ENCODE measurements around the gene RGS17.
"Not testable (repeated sequence)": the region's sequence is repeated elsewhere in the genome, so short reads cannot be mapped to it uniquely, and the experiment has no call there.

RGS17 gene

DNA sequence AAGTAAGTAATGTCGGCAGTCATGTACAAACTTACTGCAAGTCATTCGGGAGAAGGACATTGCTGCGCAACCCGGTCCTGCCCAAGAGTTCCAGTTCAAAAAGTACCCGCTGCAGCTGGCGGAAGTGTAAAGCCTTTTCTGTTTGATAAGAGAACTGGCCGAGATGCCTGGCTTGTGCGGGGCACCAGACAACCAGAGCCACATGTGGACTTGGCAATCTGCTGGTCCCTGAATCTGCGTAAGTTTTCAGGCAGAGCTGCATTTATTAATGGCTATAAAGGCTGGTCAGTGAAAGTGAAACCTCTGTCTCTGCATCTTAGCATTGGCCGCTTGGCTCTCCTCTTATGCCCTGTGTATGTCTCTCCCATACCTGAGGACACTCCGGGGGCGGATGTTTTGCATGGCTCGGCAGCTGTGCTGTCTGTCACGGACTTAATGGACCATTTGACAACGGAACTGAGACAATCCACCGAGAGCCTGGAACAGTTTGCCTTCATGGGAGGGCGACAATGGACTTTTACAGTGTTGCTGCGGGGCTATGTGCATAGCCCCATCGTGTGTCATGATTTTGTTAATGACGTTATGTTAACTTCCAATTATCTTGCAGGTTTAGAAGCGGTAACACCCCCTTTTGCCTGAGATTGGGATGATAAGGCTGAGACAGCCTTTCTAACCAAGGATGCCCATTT lies 19.8 kb upstream of the RGS17 start:
- Histone ChIP-seq H3K27ac (no peak overlapping the region), H4K20me1 (no peaks in the 10 kb centered on the region), H3K4me2 (no peak overlapping the region), H3K4me3 (no peak overlapping the region), H3K4me1 (no peaks in the 10 kb centered on the region), H3K9ac (no peak overlapping the region), H3K27me3 (no peaks in the 10 kb centered on the region), H3K9me3 (replicated peaks in 1 of 11) (peaks cover 0 to 1% (median 0%) of the 10 kb centered on the region in 11 experiments; a peak in 1 of 22 replicates), H3K36me3 (no peaks in the 10 kb centered on the region)
- no peak for TF ChIP-seq Cebpa-rat (IDR thresholded peaks at IDR 0.05)

DNA sequence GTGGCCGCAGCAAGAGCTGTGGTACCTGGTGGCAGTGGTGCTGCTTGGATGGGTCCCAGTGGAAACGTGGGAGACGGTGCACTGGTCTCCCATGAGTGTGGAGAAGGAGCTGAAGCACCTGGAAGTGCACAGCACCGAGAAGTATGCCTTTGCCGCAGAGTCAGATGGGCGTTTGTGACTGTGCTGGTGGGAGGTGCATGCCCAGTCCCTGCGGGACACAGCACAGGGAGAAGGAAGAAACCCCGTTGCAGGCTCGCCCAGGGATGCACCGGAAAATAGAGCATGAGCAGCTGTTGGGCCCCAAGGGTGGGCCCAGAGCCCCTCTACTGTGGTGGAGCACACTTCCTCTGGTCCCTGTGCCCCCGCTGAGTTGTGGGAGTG lies 19.3 kb upstream of the RGS17 start:
- H3K4me1 ChIP-seq, result no peaks in the 10 kb centered on the region
- H3K9ac ChIP-seq, result no peak overlapping the region
- H4K20me1 ChIP-seq, result no peaks in the 10 kb centered on the region
- H3K4me3 ChIP-seq, result no peak overlapping the region
- H3K27ac ChIP-seq, result no peak overlapping the region
- no peak overlapping the region for H3K4me2 ChIP-seq
- no peaks in the 10 kb centered on the region for H3K36me3 ChIP-seq
- peaks cover 0 to 4% (median 0%) of the 10 kb centered on the region in 11 experiments; a peak in 1 of 22 replicates for H3K9me3 ChIP-seq (replicated peaks in 1 of 11)
- no peaks in the 10 kb centered on the region for H3K27me3 ChIP-seq
- TF ChIP-seq Cebpa-rat (IDR thresholded peaks at IDR 0.05), result no peak

DNA sequence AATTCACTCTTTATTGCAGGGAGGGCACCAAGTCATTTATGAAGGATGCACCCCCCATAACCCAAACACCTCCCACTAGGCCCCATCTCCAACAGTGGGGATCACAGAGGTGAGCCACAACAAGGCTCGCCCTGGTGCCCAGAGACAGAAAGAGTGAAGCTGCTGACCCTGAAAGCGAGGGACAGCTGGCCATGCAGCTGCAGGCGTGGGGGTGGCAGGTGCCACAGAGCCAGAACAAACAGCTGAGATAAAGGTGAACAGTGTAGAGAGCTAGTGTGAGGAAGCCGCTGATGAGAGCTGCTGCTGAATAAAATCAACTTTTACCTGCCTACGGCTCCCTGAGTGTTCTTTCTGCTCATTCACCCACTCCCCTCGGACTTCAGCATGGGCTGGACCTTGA lies 18.8 kb upstream of the RGS17 start:
- H3K4me3 ChIP-seq, result no peak overlapping the region
- H3K9me3 ChIP-seq (replicated peaks in 1 of 11), result peaks cover 0 to 4% (median 0%) of the 10 kb centered on the region in 11 experiments; a peak in 1 of 22 replicates
- H3K27me3 ChIP-seq, result no peaks in the 10 kb centered on the region
- no peak overlapping the region for H3K9ac ChIP-seq
- H4K20me1 ChIP-seq, result no peaks in the 10 kb centered on the region
- H3K27ac ChIP-seq, result no peak overlapping the region
- no peaks in the 10 kb centered on the region for H3K4me1 ChIP-seq
- TF ChIP-seq Cebpa-rat (IDR thresholded peaks at IDR 0.05), result no peak
- H3K4me2 ChIP-seq, result no peak overlapping the region
- no peaks in the 10 kb centered on the region for H3K36me3 ChIP-seq

DNA sequence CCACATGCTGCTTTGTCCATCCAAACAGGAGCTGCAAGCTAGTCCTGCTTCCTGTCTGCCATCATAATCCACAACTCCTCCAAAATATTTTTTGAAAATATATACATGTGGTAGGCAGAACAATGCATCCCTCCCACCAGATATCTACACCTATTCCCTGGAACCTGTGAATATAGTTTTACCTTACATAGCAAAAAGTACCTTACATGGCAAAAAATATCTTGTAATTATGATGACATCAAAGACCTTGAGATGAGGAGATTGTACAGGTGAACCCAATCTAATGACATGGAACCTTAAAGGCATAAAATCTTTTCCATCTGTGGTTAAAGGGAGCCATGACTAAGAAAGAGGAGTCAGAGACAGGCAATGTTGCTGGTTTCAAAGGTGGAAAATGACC lies 15.3 kb upstream of the RGS17 start:
- Histone ChIP-seq H3K36me3 (no peaks in the 10 kb centered on the region), H3K9me3 (replicated peaks in 1 of 11) (peaks cover 0 to 4% (median 0%) of the 10 kb centered on the region in 11 experiments; a peak in 1 of 22 replicates), H3K27me3 (no peaks in the 10 kb centered on the region), H3K4me1 (no peaks in the 10 kb centered on the region), H4K20me1 (no peaks in the 10 kb centered on the region), H3K4me3 (no peak overlapping the region), H3K27ac (no peak overlapping the region), H3K4me2 (no peak overlapping the region), H3K9ac (no peak overlapping the region)
- no peak for TF ChIP-seq Cebpa-rat (IDR thresholded peaks at IDR 0.05)

DNA sequence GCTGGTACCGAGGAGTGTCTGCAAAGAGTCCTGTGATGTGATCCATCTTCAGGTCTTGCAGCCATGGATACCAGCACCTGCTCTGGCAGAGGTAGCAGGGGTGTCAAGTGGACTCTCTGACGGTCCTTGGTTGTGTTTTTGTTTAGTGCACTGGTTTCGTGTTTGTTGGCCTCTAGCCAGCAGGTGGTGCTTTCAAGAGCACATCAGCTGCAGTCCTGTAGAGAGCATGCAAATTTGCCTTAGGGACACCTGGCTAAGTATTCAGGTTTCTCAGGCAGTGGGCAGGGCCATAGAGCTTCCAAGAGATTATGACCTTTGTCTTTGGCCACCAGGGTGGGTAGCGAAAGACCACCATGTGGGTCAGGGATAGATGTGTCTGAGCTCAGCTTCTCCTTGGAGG lies 14.5 kb upstream of the RGS17 start:
- Histone ChIP-seq H3K9me3 (replicated peaks in 1 of 11) (peaks cover 0 to 4% (median 0%) of the 10 kb centered on the region in 11 experiments; a peak in 1 of 22 replicates), H3K27me3 (no peaks in the 10 kb centered on the region), H3K27ac (no peak overlapping the region), H3K4me3 (no peak overlapping the region), H3K36me3 (no peaks in the 10 kb centered on the region), H3K9ac (no peak overlapping the region), H3K4me2 (no peak overlapping the region), H3K4me1 (no peaks in the 10 kb centered on the region), H4K20me1 (no peaks in the 10 kb centered on the region)
- TF ChIP-seq Cebpa-rat (IDR thresholded peaks at IDR 0.05), result no peak

DNA sequence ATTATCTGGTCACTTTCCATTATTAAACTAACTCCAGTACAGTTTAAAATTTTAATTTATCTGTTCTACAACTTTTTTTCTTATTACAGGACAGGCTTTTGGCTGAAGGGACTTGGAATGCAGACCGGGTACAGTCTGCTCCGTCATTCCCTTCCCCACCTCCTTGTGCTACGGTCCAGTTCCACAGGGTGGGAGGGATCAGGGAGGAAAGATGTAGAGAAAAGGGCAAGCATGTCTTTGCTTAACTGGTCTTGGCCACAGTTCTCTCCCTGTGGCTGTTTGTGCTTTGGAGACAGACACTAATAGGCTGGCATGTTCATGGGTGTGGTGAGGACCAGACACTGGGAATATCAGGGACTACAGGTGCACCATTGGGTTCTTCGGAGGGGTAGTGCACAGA lies 12.1 kb upstream of the RGS17 start:
- no peaks in the 10 kb centered on the region for H3K36me3 ChIP-seq
- H4K20me1 ChIP-seq, result no peaks in the 10 kb centered on the region
- no peaks in the 10 kb centered on the region for H3K27me3 ChIP-seq
- H3K9ac ChIP-seq, result no peak overlapping the region
- TF ChIP-seq Cebpa-rat (IDR thresholded peaks at IDR 0.05), result no peak
- no peak overlapping the region for H3K27ac ChIP-seq
- no peak overlapping the region for H3K4me3 ChIP-seq
- H3K9me3 ChIP-seq (replicated peaks in 1 of 11), result peaks cover 0 to 4% (median 0%) of the 10 kb centered on the region in 11 experiments; a peak in 1 of 22 replicates
- no peaks in the 10 kb centered on the region for H3K4me1 ChIP-seq
- H3K4me2 ChIP-seq, result no peak overlapping the region

DNA sequence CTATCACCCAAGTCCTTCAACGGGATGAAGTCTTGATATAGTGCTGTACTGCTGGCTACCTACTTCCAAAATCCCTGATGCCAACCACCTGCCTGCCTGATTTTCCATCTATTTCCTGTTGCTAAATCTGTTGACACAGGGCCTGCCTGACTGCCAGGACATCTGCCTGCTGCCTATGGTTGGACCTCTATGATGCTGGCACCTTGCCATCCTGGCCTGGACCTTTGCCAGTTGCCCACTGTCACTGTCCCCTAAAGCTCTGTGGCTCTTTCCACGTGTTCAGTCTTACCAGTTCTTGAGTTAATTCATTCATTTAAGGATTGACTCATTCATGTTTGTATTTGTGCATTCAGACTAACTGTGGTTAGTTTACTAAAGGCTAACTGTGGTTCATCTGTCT lies 9.2 kb upstream of the RGS17 start:
- Histone ChIP-seq H3K36me3 (no peaks in the 10 kb centered on the region), H4K20me1 (no peaks in the 10 kb centered on the region), H3K4me1 (no peaks in the 10 kb centered on the region), H3K4me3 (no peak overlapping the region), H3K4me2 (no peak overlapping the region), H3K9ac (no peak overlapping the region), H3K27me3 (no peaks in the 10 kb centered on the region), H3K27ac (no peak overlapping the region), H3K9me3 (replicated peaks in 1 of 11) (no peaks in the 10 kb centered on the region)
- no peak for TF ChIP-seq Cebpa-rat (IDR thresholded peaks at IDR 0.05)

DNA sequence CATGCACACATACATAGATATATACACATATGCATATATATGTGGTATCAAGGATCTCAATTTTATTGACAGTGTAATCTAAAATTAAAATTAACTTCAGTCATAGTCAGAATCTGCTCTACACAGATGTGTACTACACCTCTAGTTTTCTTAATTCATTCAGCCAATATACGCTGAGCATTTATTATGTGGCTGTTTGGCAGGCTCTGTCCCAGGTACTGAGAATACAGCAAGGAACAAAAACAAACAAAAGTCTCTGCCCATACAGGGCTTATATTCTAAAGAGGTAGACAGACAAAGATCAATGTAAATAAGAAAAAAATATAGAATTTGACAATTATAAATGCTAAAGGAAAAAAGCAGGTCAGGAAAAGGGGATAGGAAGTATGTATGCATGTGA lies 7.8 kb upstream of the RGS17 start:
- Histone ChIP-seq H4K20me1 (no peaks in the 10 kb centered on the region), H3K9ac (no peak overlapping the region), H3K27ac (no peak overlapping the region), H3K9me3 (replicated peaks in 1 of 11) (no peaks in the 10 kb centered on the region), H3K27me3 (no peaks in the 10 kb centered on the region), H3K4me1 (no peaks in the 10 kb centered on the region), H3K4me3 (no peak overlapping the region), H3K4me2 (no peak overlapping the region), H3K36me3 (no peaks in the 10 kb centered on the region)
- no peak for TF ChIP-seq Cebpa-rat (IDR thresholded peaks at IDR 0.05)

DNA sequence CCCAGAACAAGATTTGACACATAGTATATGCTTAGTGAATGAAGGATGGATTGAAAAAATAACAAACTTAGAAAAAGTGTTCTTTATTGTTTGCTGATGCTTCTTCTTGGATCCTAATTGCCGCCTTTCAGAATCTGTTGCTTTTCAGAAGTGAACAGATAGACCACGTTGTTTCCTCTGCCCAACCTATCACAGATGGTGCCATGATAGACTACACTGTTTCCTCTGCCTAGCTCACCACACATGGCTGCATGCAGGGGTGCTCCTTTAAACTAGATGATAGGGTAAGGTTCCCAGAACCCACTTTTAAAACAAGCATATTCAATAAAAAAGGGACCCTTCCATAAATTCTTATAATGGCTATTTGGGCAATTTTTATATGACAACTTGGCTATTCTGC lies 4.6 kb upstream of the RGS17 start:
- peaks cover 0 to 8% (median 0%) of the 10 kb centered on the region in 11 experiments; a peak in 2 of 22 replicates for H3K9me3 ChIP-seq (replicated peaks in 1 of 11)
- no peak overlapping the region for H3K4me2 ChIP-seq
- no peaks in the 10 kb centered on the region for H4K20me1 ChIP-seq

DNA sequence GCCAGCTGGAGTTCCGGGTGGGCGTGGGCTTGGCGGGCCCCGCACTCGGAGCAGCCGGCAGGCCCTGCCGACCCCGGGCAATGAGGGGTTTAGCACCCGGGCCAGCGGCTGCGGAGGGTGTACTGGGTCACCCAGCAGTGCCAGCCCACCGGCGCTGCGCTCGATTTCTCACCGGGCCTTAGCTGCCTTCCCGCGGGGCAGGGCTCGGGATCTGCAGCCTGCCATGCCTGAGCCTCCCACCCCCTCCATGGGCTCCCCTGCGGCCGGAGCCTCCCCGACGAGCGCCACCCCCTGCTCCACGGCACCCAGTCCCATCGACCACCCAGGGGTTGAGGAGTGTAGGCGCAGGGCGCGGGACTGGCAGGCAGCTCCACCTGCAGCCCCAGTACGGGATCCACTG lies 2.6 kb upstream of the RGS17 start:
- H3K36me3 ChIP-seq; H3K4me2 ChIP-seq; H4K20me1 ChIP-seq; H3K9me3 ChIP-seq (replicated peaks in 1 of 11); H3K27ac ChIP-seq; H3K4me3 ChIP-seq; H3K9ac ChIP-seq: not testable (repeated sequence)
- H3K4me1 ChIP-seq, result peaks cover 10 to 22% (median 18%) of the 10 kb centered on the region in 10 experiments
- peaks cover 15 to 22% (median 20%) of the 10 kb centered on the region in 11 experiments for H3K27me3 ChIP-seq

More for the DNA sequence above, 4.6 kb upstream of the RGS17 start:
- Histone ChIP-seq H3K27me3 (peaks cover 0 to 2% (median under 1%) of the 10 kb centered on the region in 11 experiments; a peak in 10 of 22 replicates), H3K36me3 (no peaks in the 10 kb centered on the region), H3K27ac (no peak overlapping the region), H3K4me3 (no peak overlapping the region), H3K9ac (no peak overlapping the region), H3K4me1 (peaks cover 0 to 9% (median 7%) of the 10 kb centered on the region in 10 experiments; a peak in 11 of 20 replicates)
- no peak for TF ChIP-seq Cebpa-rat (IDR thresholded peaks at IDR 0.05)
